ENCODE measurements around the gene SPRED1.

DNA sequence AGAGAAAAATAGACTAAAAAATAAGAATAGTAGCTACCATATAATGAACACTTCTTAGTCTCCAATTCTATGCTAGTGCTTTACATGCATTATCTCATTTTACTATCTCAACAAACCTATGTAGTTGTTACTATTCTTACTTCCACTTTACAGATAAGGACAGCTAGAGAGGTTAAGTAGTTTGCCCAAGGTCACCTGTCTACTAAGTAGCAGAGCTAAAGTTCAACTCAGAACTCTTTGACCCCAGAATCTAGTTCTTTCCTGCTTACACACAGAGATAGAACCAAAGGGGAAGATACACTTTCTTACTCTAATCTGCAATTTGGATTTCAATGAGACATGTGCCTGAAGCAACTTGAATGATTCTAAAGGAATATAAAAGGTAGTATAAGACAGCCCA, 24.7 kb upstream of the SPRED1 start:
- TF ChIP-seq POLR2A (IDR thresholded peaks at IDR 0.05): no peak
- TF ChIP-seq, protein P1, sequence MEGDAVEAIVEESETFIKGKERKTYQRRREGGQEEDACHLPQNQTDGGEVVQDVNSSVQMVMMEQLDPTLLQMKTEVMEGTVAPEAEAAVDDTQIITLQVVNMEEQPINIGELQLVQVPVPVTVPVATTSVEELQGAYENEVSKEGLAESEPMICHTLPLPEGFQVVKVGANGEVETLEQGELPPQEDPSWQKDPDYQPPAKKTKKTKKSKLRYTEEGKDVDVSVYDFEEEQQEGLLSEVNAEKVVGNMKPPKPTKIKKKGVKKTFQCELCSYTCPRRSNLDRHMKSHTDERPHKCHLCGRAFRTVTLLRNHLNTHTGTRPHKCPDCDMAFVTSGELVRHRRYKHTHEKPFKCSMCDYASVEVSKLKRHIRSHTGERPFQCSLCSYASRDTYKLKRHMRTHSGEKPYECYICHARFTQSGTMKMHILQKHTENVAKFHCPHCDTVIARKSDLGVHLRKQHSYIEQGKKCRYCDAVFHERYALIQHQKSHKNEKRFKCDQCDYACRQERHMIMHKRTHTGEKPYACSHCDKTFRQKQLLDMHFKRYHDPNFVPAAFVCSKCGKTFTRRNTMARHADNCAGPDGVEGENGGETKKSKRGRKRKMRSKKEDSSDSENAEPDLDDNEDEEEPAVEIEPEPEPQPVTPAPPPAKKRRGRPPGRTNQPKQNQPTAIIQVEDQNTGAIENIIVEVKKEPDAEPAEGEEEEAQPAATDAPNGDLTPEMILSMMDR (IDR thresholded peaks at IDR 0.05): no peak
